ENCODE results near the gene SLC4A2. TPM values are rescaled to one million over a fixed set of nuclear protein-coding genes. Genes with fewer than 3 reads are reported as not detected.

The SLC4A2 gene
- polyA plus RNA-seq, 3 donors, result 21.6 to 132 (median 23.8) TPM

DNA sequence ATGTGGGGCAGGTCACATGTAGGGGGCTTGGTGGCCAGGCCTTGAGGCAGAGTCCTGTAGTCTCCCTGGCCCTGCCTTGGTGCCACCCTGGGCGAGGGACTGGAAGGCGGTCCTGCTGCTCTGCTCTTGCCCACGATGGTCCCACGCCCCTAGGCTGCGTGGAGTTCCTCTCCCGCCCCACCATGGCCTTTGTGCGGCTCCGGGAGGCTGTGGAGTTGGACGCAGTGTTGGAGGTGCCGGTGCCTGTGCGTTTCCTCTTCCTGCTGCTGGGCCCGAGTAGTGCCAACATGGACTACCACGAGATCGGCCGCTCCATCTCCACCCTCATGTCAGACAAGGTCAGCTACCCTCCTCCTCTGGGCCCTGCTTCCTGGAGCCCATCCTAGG lies 11.2 kb downstream of the SLC4A2 start:
- TF ChIP-seq, protein P1, sequence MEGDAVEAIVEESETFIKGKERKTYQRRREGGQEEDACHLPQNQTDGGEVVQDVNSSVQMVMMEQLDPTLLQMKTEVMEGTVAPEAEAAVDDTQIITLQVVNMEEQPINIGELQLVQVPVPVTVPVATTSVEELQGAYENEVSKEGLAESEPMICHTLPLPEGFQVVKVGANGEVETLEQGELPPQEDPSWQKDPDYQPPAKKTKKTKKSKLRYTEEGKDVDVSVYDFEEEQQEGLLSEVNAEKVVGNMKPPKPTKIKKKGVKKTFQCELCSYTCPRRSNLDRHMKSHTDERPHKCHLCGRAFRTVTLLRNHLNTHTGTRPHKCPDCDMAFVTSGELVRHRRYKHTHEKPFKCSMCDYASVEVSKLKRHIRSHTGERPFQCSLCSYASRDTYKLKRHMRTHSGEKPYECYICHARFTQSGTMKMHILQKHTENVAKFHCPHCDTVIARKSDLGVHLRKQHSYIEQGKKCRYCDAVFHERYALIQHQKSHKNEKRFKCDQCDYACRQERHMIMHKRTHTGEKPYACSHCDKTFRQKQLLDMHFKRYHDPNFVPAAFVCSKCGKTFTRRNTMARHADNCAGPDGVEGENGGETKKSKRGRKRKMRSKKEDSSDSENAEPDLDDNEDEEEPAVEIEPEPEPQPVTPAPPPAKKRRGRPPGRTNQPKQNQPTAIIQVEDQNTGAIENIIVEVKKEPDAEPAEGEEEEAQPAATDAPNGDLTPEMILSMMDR (IDR thresholded peaks at IDR 0.05), result no peak
- Histone ChIP-seq H2AFZ (ENCODE audit: insufficient read depth, low read depth, low read length, poor library complexity, severe bottlenecking) (no peak overlapping the region), H3K79me2 (ENCODE audit: insufficient read depth, low read length) (no peaks in the 10 kb centered on the region), H3K27ac (ENCODE audit: low read depth in 1 of 2, low read length in 2 of 2) (no peak overlapping the region), H3K4me1 (ENCODE audit: control insufficient read depth in 1 of 2, insufficient read depth in 2 of 2, low read length in 2 of 2) (no peaks in the 10 kb centered on the region), H3K4me3 (replicated peaks in 1 of 3; ENCODE audit: low read depth in 2 of 3, low read length in 3 of 3) (no peak overlapping the region), H4K20me1 (ENCODE audit: insufficient read depth, low read length) (peaks cover 43% of the 10 kb centered on the region), H3K9me3 (replicated peaks in 1 of 2; ENCODE audit: control insufficient read depth in 1 of 2, insufficient read depth in 1 of 2, low read length in 2 of 2) (no peaks in the 10 kb centered on the region), H3K36me3 (replicated peaks in 1 of 2; ENCODE audit: control insufficient read depth in 1 of 2, insufficient read depth in 2 of 2, low read length in 2 of 2) (peaks cover 90 to 95% of the 10 kb centered on the region in 2 donors), H3K4me2 (replicated peaks; ENCODE audit: extremely low read depth, low read length, poor library complexity, severe bottlenecking) (no peak overlapping the region), H3K27me3 (ENCODE audit: control insufficient read depth in 2 of 2, insufficient read depth in 2 of 2, low read length in 2 of 2) (no peaks in the 10 kb centered on the region), H3K9ac (ENCODE audit: insufficient read depth, low read length, poor library complexity, severe bottlenecking) (no peak overlapping the region)
- WGBS (ENCODE audit: insufficient coverage), result over 99% methylated on average over 15 of the region's 15 CpGs
- H3K4me3 Mint-ChIP-seq, result no peak overlapping the region
- no peaks in the 10 kb centered on the region for H3K27me3 Mint-ChIP-seq (ENCODE audit: low read depth in 3 of 3)
- peaks cover 65 to 91% of the 10 kb centered on the region in 2 donors for H3K36me3 Mint-ChIP-seq
- peaks cover 0 to 3% (median 0%) of the 10 kb centered on the region in 7 donors for H3K9me3 Mint-ChIP-seq
- DNase-seq, result no peak
- peak overlapping the region in 1 of 7 donors; percentile 55 for H3K27ac Mint-ChIP-seq
- intact Hi-C loops (cut with micrococcal nuclease), result no loop called here
- no peaks in the 10 kb centered on the region for H3K4me1 Mint-ChIP-seq

DNA sequence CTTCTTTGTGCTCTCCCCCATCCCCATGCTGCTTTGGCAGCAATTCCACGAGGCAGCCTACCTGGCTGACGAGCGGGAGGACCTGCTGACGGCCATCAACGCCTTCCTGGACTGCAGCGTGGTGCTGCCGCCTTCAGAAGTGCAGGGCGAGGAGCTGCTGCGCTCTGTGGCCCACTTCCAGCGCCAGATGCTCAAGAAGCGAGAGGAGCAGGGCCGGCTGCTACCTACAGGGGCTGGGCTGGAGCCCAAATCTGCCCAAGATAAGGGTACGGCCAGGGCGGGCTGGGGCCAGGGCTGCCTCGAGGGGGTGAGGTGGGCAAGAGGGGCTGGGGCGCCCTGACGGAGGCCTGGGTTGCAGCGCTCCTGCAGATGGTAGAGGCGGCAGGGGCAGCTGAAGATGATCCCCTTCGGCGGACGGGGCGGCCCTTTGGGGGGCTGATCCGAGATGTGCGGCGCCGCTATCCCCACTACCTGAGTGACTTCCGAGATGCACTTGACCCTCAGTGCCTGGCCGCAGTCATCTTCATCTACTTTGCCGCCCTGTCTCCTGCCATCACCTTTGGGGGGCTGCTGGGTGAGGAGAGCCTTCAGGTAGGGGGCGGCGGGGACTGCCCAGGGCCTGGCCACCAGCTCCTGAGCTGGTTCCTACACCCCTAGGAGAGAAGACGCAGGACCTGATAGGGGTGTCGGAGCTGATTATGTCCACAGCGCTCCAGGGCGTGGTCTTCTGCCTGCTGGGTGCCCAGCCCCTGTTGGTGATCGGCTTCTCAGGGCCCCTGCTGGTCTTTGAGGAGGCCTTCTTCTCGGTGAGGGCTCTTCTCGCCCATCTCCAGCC lies 11.9 kb downstream of the SLC4A2 start:
- Histone ChIP-seq H2AFZ (ENCODE audit: insufficient read depth, low read depth, low read length, poor library complexity, severe bottlenecking) (no peak overlapping the region), H3K4me2 (replicated peaks; ENCODE audit: extremely low read depth, low read length, poor library complexity, severe bottlenecking) (no peak overlapping the region), H3K9me3 (replicated peaks in 1 of 2; ENCODE audit: control insufficient read depth in 1 of 2, insufficient read depth in 1 of 2, low read length in 2 of 2) (no peaks in the 10 kb centered on the region), H3K27ac (ENCODE audit: low read depth in 1 of 2, low read length in 2 of 2) (no peak overlapping the region), H4K20me1 (ENCODE audit: insufficient read depth, low read length) (peaks cover 43% of the 10 kb centered on the region), H3K9ac (ENCODE audit: insufficient read depth, low read length, poor library complexity, severe bottlenecking) (no peak overlapping the region), H3K27me3 (ENCODE audit: control insufficient read depth in 2 of 2, insufficient read depth in 2 of 2, low read length in 2 of 2) (no peaks in the 10 kb centered on the region), H3K4me3 (replicated peaks in 1 of 3; ENCODE audit: low read depth in 2 of 3, low read length in 3 of 3) (no peak overlapping the region), H3K79me2 (ENCODE audit: insufficient read depth, low read length) (no peaks in the 10 kb centered on the region), H3K4me1 (ENCODE audit: control insufficient read depth in 1 of 2, insufficient read depth in 2 of 2, low read length in 2 of 2) (no peaks in the 10 kb centered on the region), H3K36me3 (replicated peaks in 1 of 2; ENCODE audit: control insufficient read depth in 1 of 2, insufficient read depth in 2 of 2, low read length in 2 of 2) (peaks cover 90 to 95% of the 10 kb centered on the region in 2 donors)
- peaks cover 0 to 6% (median 0%) of the 10 kb centered on the region in 7 donors for H3K9me3 Mint-ChIP-seq
- H3K4me3 Mint-ChIP-seq, result no peak overlapping the region
- TF ChIP-seq, protein P1 (IDR thresholded peaks at IDR 0.05), result no peak
- no peak for DNase-seq
- intact Hi-C loops (cut with micrococcal nuclease), result no loop called here
- H3K27ac Mint-ChIP-seq, result no peak overlapping the region
- WGBS (ENCODE audit: insufficient coverage), result 93% methylated on average over 33 of the region's 39 CpGs
- H3K4me1 Mint-ChIP-seq, result no peaks in the 10 kb centered on the region
- H3K36me3 Mint-ChIP-seq, result peaks cover 70 to 95% of the 10 kb centered on the region in 2 donors
- H3K27me3 Mint-ChIP-seq (ENCODE audit: low read depth in 3 of 3), result no peaks in the 10 kb centered on the region

Measured in CD14-positive monocyte (primary cell).